GM23338 (cell line): Measurements from ENCODE around the gene PCSK1. TPM values are rescaled to one million over a fixed set of nuclear protein-coding genes. Genes with fewer than 3 reads are reported as not detected.

Experiments used
- ATAC-seq: fragments of 200-7000 bp; cut with Tn5 transposase; 3 replicates; pipeline ENCODE4 v1.9.1; 2020
- DNase-seq: peaks from one replicate; pipeline ENCODE4 v3.0.0-alpha.2; 2015; ENCODE audit warnings: low spot score
- H2AFZ ChIP-seq: fragments of 200-600 bp; sonication (generic); 2 replicates; pipeline ENCODE4 v1.8.0; 2016; ENCODE audit warnings: antibody characterized with exemption, mild to moderate bottlenecking, moderate library complexity
- H3F3A ChIP-seq: fragments of 200-600 bp; sonication (generic); replicated peaks from 2 replicates; pipeline ENCODE4 v1.8.0; 2017; ENCODE audit warnings: antibody characterized with exemption, mixed run types, low read depth
- H3K27ac ChIP-seq: fragments of 200-600 bp; sonication (generic); 2 replicates; pipeline ENCODE4 v1.6.1; 2016; ENCODE audit warnings: low read depth
- H3K27me3 ChIP-seq: fragments of 200-600 bp; sonication (generic); 2 replicates; pipeline ENCODE4 v1.8.0; 2016; ENCODE audit warnings: mild to moderate bottlenecking, mixed run types, moderate library complexity; ENCODE audit not compliant: insufficient read depth
- H3K36me3 ChIP-seq: fragments of 200-600 bp; sonication (generic); 2 replicates; pipeline ENCODE4 v1.8.0; 2016; ENCODE audit warnings: mild to moderate bottlenecking; ENCODE audit not compliant: insufficient read depth
- H3K4me1 ChIP-seq: fragments of 200-600 bp; sonication (generic); 2 replicates; pipeline ENCODE4 v1.8.0; 2016; ENCODE audit warnings: mild to moderate bottlenecking, moderate library complexity; ENCODE audit not compliant: insufficient read depth
- H3K4me2 ChIP-seq: fragments of 200-600 bp; sonication (generic); 2 replicates; pipeline ENCODE4 v1.7.1; 2017; ENCODE audit warnings: mixed run types
- H3K4me3 ChIP-seq: fragments of 200-600 bp; sonication (generic); 2 replicates; pipeline ENCODE4 v1.6.1; 2016; ENCODE audit warnings: mixed run types
- H3K79me2 ChIP-seq: fragments of 200-600 bp; sonication (generic); replicated peaks from 2 replicates; pipeline ENCODE4 v1.8.0; 2017; ENCODE audit warnings: mild to moderate bottlenecking; ENCODE audit not compliant: insufficient read depth
- H3K9me2 ChIP-seq: fragments of 200-600 bp; sonication (generic); 2 replicates; pipeline ENCODE4 v1.8.0; 2017; ENCODE audit not compliant: insufficient read depth
- H4K20me1 ChIP-seq: fragments of 200-600 bp; sonication (generic); replicated peaks from 2 replicates; pipeline ENCODE4 v1.8.0; 2017; ENCODE audit warnings: mild to moderate bottlenecking; ENCODE audit not compliant: insufficient read depth
- H3K27ac Mint-ChIP-seq: 2 replicates; pipeline ENCODE4 v1.8.0; 2020; ENCODE audit warnings: inconsistent platforms, mild to moderate bottlenecking, moderate library complexity, mixed read lengths
- H3K27me3 Mint-ChIP-seq: 3 replicates; pipeline ENCODE4 v1.8.0; 2022; ENCODE audit warnings: low read depth, mild to moderate bottlenecking, moderate library complexity, mixed read lengths, inconsistent platforms; ENCODE audit not compliant: insufficient read depth, poor library complexity
- H3K36me3 Mint-ChIP-seq: 3 replicates; pipeline ENCODE4 v1.8.0; 2021; ENCODE audit warnings: low read depth, mild to moderate bottlenecking, inconsistent platforms, moderate library complexity, mixed read lengths
- H3K4me1 Mint-ChIP-seq: 3 replicates; pipeline ENCODE4 v1.8.0; 2020; ENCODE audit warnings: mild to moderate bottlenecking, inconsistent platforms, mixed read lengths
- H3K4me3 Mint-ChIP-seq: 3 replicates; pipeline ENCODE4 v1.8.0; 2021; ENCODE audit warnings: moderate library complexity, mild to moderate bottlenecking, inconsistent platforms, mixed read lengths
- H3K9me3 Mint-ChIP-seq: 3 replicates; pipeline ENCODE4 v1.8.0; 2020; ENCODE audit warnings: moderate library complexity, mild to moderate bottlenecking, inconsistent platforms, mixed read lengths
- CTCF ChIP-seq, 2 experiments: fragments of 200-600 bp in 1 of 2; sonication (generic) in 1 of 2; conservative IDR thresholded peaks; 2 replicates each; pipeline versions ENCODE4 v1.5.1 to v1.6.1; 2016 to 2017; ENCODE audit warnings: antibody characterized with exemption in 2 of 2, low read depth in 2 of 2, mild to moderate bottlenecking in 2 of 2, moderate library complexity in 1 of 2
- EZH2 ChIP-seq: fragments of 200-600 bp; sonication (generic); IDR thresholded peaks from one replicate; pipeline ENCODE4 v1.8.0; 2017; ENCODE audit warnings: antibody characterized with exemption, mild to moderate bottlenecking, low read depth; ENCODE audit not compliant: unreplicated experiment
- EZH2phosphoT487 ChIP-seq: fragments of 200-600 bp; sonication (generic); IDR thresholded peaks from one replicate; pipeline ENCODE4 v1.8.1; 2018; ENCODE audit warnings: antibody characterized with exemption; ENCODE audit not compliant: unreplicated experiment
- JUNB ChIP-seq: IDR thresholded peaks from one replicate; pipeline ENCODE4 v1.6.1; 2016; ENCODE audit warnings: antibody characterized with exemption; ENCODE audit not compliant: unreplicated experiment
- NANOG ChIP-seq: IDR thresholded peaks from 2 replicates; pipeline ENCODE4 v1.6.1; 2016; ENCODE audit warnings: antibody characterized with exemption, borderline replicate concordance
- POLR2AphosphoS5 ChIP-seq: IDR thresholded peaks from 2 replicates; pipeline ENCODE4 v1.6.1; 2016; ENCODE audit warnings: antibody characterized with exemption, low read depth
- STAT1 ChIP-seq: IDR thresholded peaks from one replicate; pipeline ENCODE4 v1.6.1; 2016; ENCODE audit warnings: antibody characterized with exemption; ENCODE audit not compliant: unreplicated experiment
- ZNF114 ChIP-seq: fragments of 250-450 bp; sonication (Bioruptor Pico); IDR thresholded peaks from 2 replicates; pipeline ENCODE4 v1.5.0; 2020; ENCODE audit warnings: mild to moderate bottlenecking, moderate library complexity
- ZNF331 ChIP-seq: fragments of 250-450 bp; sonication (Bioruptor Pico); IDR thresholded peaks from 2 replicates; pipeline ENCODE4 v1.5.0; 2020; ENCODE audit warnings: low read depth, mild to moderate bottlenecking, moderate library complexity
- polyA plus RNA-seq: library from polyadenylated mRNA; unstranded; fragments of >200 nt; fragmentation: Nextera tagmentation; extraction: Ambion mirVana; gene quantifications from 2 replicates; pipeline ENCODE4 v1.2.1, GENCODE V29; 2016
- total RNA-seq: library from RNA; depleted of rRNA; stranded (reverse); fragments of >200 nt; shearing (Covaris generic); gene quantifications from 2 replicates; pipeline ENCODE4 v1.2.3, GENCODE V29; 2014
- TF ChIP-seq, protein P1 (sequence below): IDR thresholded peaks from 2 replicates; pipeline ENCODE4 v1.6.1; 2016; ENCODE audit warnings: antibody characterized with exemption
- TF ChIP-seq, protein P2 (sequence below): fragments of 250-450 bp; sonication (Bioruptor Pico); IDR thresholded peaks from 2 replicates; pipeline ENCODE4 v1.5.0; 2020; ENCODE audit warnings: mild to moderate bottlenecking, moderate library complexity
- TF ChIP-seq, protein P3 (sequence below): IDR thresholded peaks from one replicate; pipeline ENCODE4 v1.6.1; 2018; ENCODE audit warnings: antibody characterized with exemption; ENCODE audit not compliant: unreplicated experiment

Gene PCSK1
- total and polyA plus RNA-seq, 2 experiments from 2014 or later = 2.3 to 2.7 TPM

DNA sequence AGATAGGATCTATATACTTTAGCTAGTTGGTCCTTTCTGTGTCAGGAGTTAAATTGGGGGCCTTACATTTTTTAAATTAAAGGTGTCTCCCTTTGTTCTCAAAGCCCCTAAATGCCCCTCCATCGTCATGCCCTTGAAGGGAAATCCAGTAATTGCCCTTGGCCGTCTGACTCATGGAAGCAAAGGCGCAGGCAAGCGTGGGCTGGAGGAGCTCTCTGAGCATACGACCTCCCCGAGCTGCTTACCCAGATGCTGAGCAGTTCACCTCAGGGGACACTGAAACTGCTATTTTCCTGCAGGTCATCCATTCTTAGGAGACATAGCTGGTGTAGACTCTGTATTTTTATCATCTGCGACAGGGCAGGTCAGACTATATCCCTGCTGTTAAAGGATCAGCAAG is 23.0 kb downstream of the PCSK1 start (continued):
- no peak for TF ChIP-seq ZNF114 (CRISPR knock-in tag)
- TF ChIP-seq NANOG = no peak
- no peak for TF ChIP-seq JUNB
- TF ChIP-seq, protein P1, sequence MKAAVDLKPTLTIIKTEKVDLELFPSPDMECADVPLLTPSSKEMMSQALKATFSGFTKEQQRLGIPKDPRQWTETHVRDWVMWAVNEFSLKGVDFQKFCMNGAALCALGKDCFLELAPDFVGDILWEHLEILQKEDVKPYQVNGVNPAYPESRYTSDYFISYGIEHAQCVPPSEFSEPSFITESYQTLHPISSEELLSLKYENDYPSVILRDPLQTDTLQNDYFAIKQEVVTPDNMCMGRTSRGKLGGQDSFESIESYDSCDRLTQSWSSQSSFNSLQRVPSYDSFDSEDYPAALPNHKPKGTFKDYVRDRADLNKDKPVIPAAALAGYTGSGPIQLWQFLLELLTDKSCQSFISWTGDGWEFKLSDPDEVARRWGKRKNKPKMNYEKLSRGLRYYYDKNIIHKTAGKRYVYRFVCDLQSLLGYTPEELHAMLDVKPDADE = no peak

- Mint-ChIP-seq H3K4me3 (no peak overlapping the region), H3K27ac (no peak overlapping the region), H3K36me3 (no peaks in the 10 kb centered on the region), H3K9me3 (no peaks in the 10 kb centered on the region), H3K27me3 (no peaks in the 10 kb centered on the region), H3K4me1 (peaks cover 7% of the 10 kb centered on the region)
- Histone ChIP-seq H3K27me3 (no peaks in the 10 kb centered on the region), H3K4me2 (no peak overlapping the region), H3K36me3 (no peaks in the 10 kb centered on the region), H2AFZ (no peak overlapping the region), H3K79me2 (no peaks in the 10 kb centered on the region), H3F3A (no peaks in the 10 kb centered on the region), H3K4me3 (no peak overlapping the region), H3K27ac (no peak overlapping the region), H4K20me1 (no peaks in the 10 kb centered on the region), H3K4me1 (peaks cover 6% of the 10 kb centered on the region), H3K9me2 (no peaks in the 10 kb centered on the region)
- no peak for ATAC-seq
- no peak for DNase-seq
- TF ChIP-seq EZH2 (no peak), EZH2phosphoT487 (no peak), ZNF331 (CRISPR knock-in tag) (no peak), POLR2AphosphoS5 (no peak), ZNF114 (CRISPR knock-in tag) (no peak), NANOG (no peak), CTCF (conservative IDR thresholded peaks at IDR 0.05; ENCODE audit: low read depth in 2 of 2) (no peak), STAT1 (no peak), JUNB (no peak)
- TF ChIP-seq, protein P2, sequence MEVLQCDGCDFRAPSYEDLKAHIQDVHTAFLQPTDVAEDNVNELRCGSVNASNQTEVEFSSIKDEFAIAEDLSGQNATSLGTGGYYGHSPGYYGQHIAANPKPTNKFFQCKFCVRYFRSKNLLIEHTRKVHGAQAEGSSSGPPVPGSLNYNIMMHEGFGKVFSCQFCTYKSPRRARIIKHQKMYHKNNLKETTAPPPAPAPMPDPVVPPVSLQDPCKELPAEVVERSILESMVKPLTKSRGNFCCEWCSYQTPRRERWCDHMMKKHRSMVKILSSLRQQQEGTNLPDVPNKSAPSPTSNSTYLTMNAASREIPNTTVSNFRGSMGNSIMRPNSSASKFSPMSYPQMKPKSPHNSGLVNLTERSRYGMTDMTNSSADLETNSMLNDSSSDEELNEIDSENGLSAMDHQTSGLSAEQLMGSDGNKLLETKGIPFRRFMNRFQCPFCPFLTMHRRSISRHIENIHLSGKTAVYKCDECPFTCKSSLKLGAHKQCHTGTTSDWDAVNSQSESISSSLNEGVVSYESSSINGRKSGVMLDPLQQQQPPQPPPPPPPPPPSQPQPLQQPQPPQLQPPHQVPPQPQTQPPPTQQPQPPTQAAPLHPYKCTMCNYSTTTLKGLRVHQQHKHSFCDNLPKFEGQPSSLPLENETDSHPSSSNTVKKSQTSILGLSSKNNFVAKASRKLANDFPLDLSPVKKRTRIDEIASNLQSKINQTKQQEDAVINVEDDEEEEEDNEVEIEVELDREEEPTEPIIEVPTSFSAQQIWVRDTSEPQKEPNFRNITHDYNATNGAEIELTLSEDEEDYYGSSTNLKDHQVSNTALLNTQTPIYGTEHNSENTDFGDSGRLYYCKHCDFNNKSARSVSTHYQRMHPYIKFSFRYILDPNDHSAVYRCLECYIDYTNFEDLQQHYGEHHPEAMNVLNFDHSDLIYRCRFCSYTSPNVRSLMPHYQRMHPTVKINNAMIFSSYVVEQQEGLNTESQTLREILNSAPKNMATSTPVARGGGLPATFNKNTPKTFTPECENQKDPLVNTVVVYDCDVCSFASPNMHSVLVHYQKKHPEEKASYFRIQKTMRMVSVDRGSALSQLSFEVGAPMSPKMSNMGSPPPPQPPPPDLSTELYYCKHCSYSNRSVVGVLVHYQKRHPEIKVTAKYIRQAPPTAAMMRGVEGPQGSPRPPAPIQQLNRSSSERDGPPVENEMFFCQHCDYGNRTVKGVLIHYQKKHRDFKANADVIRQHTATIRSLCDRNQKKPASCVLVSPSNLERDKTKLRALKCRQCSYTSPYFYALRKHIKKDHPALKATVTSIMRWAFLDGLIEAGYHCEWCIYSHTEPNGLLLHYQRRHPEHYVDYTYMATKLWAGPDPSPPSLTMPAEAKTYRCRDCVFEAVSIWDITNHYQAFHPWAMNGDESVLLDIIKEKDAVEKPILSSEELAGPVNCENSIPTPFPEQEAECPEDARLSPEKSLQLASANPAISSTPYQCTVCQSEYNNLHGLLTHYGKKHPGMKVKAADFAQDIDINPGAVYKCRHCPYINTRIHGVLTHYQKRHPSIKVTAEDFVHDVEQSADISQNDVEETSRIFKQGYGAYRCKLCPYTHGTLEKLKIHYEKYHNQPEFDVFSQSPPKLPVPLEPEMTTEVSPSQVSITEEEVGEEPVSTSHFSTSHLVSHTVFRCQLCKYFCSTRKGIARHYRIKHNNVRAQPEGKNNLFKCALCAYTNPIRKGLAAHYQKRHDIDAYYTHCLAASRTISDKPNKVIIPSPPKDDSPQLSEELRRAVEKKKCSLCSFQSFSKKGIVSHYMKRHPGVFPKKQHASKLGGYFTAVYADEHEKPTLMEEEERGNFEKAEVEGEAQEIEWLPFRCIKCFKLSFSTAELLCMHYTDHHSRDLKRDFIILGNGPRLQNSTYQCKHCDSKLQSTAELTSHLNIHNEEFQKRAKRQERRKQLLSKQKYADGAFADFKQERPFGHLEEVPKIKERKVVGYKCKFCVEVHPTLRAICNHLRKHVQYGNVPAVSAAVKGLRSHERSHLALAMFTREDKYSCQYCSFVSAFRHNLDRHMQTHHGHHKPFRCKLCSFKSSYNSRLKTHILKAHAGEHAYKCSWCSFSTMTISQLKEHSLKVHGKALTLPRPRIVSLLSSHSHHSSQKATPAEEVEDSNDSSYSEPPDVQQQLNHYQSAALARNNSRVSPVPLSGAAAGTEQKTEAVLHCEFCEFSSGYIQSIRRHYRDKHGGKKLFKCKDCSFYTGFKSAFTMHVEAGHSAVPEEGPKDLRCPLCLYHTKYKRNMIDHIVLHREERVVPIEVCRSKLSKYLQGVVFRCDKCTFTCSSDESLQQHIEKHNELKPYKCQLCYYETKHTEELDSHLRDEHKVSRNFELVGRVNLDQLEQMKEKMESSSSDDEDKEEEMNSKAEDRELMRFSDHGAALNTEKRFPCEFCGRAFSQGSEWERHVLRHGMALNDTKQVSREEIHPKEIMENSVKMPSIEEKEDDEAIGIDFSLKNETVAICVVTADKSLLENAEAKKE (CRISPR knock-in tag) = no peak
- TF ChIP-seq, protein P3, sequence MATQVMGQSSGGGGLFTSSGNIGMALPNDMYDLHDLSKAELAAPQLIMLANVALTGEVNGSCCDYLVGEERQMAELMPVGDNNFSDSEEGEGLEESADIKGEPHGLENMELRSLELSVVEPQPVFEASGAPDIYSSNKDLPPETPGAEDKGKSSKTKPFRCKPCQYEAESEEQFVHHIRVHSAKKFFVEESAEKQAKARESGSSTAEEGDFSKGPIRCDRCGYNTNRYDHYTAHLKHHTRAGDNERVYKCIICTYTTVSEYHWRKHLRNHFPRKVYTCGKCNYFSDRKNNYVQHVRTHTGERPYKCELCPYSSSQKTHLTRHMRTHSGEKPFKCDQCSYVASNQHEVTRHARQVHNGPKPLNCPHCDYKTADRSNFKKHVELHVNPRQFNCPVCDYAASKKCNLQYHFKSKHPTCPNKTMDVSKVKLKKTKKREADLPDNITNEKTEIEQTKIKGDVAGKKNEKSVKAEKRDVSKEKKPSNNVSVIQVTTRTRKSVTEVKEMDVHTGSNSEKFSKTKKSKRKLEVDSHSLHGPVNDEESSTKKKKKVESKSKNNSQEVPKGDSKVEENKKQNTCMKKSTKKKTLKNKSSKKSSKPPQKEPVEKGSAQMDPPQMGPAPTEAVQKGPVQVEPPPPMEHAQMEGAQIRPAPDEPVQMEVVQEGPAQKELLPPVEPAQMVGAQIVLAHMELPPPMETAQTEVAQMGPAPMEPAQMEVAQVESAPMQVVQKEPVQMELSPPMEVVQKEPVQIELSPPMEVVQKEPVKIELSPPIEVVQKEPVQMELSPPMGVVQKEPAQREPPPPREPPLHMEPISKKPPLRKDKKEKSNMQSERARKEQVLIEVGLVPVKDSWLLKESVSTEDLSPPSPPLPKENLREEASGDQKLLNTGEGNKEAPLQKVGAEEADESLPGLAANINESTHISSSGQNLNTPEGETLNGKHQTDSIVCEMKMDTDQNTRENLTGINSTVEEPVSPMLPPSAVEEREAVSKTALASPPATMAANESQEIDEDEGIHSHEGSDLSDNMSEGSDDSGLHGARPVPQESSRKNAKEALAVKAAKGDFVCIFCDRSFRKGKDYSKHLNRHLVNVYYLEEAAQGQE = no peak
Measured at GRCh38 chr5:96408841-96409538, 24.1 kb downstream of the PCSK1 start.
